Activated CD8-positive, alpha-beta memory T cell treated with anti-CD3 and anti-CD28 coated beads for 36 hours (primary cell): Measurements from ENCODE around the gene CYBRD1. TPM values are rescaled to one million over a fixed set of nuclear protein-coding genes. Genes with fewer than 3 reads are reported as not detected.
"Not testable (repeated sequence)": the region's sequence is repeated elsewhere in the genome, so short reads cannot be mapped to it uniquely, and the experiment has no call there.

Source experiments
- CTCF ChIA-PET: fragments of 350-600 bp; sonication (Branson Sonifier 250); formaldehyde crosslinking; loops from one replicate; lab custom pipeline; 2021; ENCODE audit warnings: antibody characterized with exemption; lab: Charles Lee
- POLR2A ChIA-PET: fragments of 350-600 bp; sonication (Branson Sonifier 250); formaldehyde crosslinking; loops from one replicate; lab custom pipeline; 2021; ENCODE audit warnings: antibody characterized with exemption; lab: Charles Lee
- total RNA-seq, 2 experiments: library from RNA; stranded (reverse); gene quantifications; one replicate each; pipeline ENCODE4 v1.2.3, GENCODE V29; 2021

Gene CYBRD1, protein sequence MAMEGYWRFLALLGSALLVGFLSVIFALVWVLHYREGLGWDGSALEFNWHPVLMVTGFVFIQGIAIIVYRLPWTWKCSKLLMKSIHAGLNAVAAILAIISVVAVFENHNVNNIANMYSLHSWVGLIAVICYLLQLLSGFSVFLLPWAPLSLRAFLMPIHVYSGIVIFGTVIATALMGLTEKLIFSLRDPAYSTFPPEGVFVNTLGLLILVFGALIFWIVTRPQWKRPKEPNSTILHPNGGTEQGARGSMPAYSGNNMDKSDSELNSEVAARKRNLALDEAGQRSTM
- under 1 TPM; 0.90 to 0.97 TPM for total RNA-seq

DNA sequence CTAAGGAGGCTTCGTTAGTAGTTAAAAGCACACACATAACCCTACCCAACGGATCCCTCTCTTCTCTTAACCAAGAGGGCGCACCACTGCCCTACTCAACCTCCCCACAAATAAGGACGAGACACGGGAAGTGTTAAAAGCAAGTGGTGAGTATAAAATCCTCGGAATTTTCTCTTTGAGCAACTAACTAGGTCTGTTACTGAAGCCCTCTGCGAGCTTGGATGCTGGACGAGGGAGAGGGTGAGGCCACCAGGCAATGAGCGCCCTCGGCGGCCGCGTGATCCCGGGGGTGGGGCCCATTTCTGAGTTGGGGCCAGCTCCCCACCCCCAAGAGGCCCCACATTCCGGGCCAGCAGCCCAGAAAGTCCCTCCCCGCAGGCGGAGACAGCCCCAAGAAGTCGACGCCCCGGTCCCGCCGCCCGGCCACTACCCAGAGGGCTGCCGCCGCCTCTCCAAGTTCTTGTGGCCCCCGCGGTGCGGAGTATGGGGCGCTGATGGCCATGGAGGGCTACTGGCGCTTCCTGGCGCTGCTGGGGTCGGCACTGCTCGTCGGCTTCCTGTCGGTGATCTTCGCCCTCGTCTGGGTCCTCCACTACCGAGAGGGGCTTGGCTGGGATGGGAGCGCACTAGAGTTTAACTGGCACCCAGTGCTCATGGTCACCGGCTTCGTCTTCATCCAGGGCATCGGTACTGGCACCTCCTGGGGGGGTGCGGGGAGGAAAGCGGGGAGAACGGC lies at the start of gene CYBRD1:
TSS of gene CYBRD1 (plus strand) at position 423 of the 736 bp plus-strand sequence. CDS start at position 495, 72 bp downstream.
- CTCF ChIA-PET, result no interaction called here
- POLR2A ChIA-PET, result no interaction called here

DNA sequence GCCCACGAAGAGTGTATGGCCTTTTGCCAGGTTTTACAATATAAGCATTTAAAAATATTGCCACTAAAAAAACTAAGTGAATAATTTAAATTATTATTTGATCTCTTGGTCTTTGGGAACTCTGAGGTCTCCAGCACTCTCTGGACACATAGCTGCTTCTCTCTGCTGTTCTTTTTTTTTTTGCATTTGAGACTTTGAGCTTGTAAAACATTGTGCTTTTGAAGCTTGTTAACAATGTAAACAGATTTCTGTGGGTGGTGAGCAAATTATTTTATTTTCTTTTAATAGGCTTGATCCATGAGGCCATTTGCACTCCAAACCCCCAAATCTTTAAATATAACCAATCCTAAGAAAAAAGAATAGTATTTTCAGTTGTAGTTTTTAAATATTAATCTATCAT lies 46.3 kb upstream of the CYBRD1 start:
- ChIA-PET CTCF (no interaction called here), POLR2A (no interaction called here)

DNA sequence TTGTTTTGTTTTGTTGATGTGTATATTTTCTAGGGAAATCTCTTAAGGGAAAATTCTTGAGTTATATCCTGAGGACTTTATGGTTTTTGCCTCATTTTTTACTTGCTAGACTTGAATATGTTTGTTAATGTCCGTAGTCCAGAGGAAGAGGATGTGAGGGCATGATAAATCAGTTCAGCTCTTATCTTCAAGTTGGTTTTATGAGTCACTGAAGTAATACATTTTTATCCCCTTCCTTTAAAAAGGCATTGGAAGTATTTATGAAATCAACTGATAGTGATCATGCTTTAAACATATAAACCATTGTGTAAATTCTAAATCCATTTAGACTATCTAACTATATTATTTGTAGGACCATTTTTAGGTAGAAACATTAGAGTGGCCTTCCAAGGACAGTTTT lies 43.9 kb upstream of the CYBRD1 start:
- POLR2A ChIA-PET, result no interaction called here
- CTCF ChIA-PET, result no interaction called here

DNA sequence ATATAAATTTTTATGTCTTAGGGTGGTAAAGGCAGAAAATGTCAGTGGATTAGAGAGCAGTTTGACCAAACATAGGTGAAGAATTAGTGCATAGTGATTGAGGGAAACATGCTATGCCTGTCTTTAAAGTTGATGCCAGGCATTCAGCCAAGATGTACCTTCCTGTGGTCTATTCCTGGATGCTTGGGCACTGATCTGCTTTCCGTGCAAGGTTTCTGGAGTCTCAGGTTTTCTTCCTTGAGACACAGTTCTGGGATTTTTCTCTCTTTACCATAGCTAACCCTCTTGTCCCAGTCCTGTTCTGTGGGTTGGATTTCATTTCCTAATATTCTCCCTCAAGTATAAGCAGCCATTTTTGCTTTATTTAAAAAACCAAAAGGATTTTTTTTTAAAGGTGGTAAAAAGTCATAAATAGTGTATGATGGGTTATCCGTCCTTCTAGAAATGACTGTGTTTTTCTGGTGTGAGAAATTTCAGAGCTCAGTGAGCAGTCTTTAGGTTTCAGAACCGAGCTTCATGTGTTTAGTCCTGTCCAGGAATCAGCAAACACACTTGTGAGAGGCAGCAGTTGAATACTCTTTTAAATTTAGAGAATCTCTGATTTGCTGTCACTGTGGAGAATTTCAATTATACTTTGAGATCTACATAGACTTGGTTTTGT lies 43.0 kb upstream of the CYBRD1 start:
- POLR2A ChIA-PET, result no interaction called here
- CTCF ChIA-PET, result no interaction called here

DNA sequence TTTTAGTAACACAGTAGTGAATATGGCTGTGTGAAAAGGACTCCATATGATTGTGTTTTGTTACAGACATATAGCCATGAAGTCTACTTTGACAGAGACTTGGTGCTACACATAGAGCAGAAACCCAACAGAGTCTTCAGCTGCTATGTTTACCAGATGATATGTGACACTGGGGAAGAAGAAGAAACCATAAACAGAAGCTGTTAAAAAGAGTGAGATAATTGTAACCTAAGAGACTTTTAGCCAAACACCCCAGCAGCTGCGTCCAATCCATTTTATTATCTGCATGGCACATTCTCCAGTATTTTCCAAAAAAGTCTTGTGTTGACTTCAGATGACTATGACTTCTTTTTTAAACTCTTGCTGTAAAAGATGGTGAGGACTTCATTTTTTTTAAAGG lies 41.4 kb upstream of the CYBRD1 start:
- ChIA-PET POLR2A (no interaction called here), CTCF (no interaction called here)

DNA sequence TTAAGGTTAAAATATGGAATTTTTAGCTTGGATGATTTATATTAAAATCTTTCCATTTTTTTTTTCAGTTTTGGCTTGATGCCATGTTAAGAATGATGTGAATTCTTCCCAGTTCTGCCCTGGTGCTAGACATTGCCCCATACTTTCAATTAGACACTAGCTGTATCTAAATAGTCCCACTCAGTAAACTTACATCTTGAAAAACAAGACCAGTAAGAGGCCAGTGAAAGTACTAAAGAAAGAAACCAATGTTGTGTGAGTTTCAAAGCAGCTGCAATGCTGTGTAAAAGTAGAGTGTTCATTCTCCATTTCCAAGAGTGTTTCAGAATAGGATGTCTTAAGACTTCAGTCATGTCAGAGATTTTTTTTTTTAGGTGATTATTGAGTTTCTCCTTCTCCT lies 40.0 kb upstream of the CYBRD1 start:
- POLR2A ChIA-PET, result no interaction called here
- CTCF ChIA-PET, result no interaction called here

DNA sequence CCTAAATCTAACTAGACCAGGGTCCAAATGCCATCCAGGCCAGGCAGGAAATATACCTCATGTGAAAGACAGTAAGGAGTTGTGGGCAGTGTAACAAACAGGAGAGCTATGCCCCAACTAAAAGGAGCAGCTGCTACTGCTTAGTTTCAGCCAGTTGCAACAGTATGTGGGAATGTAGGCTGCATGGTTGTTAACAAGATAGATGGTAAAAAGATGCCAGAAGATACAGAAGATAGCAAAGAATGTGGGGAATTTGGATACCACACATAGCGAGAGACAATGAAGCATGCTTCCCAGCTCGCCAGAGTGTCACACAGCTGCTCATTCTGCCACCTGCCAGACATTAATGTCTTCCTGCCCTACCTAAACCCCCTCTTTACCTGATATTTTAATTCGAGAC lies 39.4 kb upstream of the CYBRD1 start:
- POLR2A ChIA-PET, result no interaction called here
- CTCF ChIA-PET, result no interaction called here

DNA sequence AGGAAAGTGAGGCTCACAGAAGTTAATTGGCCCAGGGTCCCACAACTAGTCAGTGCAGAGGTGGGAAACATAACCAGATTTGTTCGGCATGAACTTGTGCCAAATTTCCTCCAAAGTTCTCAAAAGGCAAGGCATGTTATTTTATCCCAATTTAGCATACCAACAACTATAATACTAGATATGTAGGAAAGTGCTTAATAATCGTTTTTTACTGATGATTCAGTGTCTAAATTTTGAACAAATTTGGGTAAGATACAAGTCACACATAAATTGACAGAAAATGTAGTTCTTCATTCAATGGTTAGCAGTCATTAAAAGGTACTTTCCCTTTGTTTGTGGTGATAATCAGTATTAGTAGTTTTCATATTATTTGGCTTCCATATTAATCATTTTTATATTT lies 38.5 kb upstream of the CYBRD1 start:
- CTCF ChIA-PET, result no interaction called here
- POLR2A ChIA-PET, result no interaction called here

DNA sequence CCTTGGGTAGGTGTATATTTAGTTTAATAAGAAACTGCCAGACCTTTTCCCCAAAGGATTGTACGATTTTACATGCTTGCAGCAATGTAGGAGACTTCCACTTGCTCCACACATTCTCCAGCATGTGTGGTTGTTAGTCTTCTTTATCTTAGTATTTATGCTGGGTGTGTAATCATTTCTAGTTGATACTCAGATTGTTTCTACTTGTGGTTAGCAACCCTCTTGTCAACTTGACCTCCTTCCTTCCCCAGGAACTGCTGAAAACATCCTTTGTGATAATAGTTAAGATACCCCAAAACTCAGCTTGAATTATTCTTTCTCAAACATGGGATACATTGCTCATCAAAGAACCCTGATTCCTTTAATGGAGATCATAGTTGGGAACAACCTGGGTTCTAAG lies 37.2 kb upstream of the CYBRD1 start:
- ChIA-PET POLR2A (no interaction called here), CTCF (no interaction called here)

DNA sequence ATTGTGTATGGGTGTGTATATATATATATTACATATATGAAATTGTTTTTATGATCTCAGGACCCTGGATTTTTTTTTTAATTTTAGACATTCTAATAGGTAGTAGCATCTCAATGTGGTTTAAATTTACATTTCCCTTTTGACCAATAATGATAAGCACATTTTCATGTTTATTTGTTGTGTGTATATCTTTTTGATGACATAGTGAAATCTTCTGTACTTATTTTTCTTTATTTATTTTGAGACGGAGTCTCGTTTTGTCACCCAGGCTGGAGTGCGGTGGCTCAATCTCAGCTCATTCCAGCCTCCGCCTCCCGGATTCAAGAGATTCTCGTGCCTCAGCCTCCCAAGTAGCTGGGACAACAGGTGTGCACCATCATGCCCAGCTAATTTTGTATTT lies 35.1 kb upstream of the CYBRD1 start:
- POLR2A ChIA-PET, result no interaction called here
- CTCF ChIA-PET, result no interaction called here

DNA sequence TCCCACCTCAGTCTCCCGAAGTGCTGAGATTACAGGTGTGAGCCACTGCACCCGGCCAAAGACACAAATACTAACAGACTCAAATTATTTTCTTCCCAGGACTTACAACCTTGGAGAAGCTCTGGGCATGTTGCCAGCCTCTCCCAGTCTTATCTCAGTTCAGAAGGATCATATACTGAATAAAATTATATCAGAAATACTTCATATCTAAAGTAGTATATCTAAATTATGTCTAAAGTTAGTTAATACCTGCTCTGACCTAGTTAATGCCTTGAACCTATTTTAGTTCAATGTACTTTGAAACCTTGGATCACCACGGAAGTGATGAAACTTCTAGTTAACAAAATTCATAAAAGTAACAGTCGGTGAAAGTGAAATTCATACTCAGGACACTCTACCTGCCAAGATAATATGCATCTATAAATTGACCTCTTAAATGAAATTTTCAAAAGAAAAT lies 34.4 kb upstream of the CYBRD1 start:
- ChIA-PET POLR2A (no interaction called here), CTCF (no interaction called here)

DNA sequence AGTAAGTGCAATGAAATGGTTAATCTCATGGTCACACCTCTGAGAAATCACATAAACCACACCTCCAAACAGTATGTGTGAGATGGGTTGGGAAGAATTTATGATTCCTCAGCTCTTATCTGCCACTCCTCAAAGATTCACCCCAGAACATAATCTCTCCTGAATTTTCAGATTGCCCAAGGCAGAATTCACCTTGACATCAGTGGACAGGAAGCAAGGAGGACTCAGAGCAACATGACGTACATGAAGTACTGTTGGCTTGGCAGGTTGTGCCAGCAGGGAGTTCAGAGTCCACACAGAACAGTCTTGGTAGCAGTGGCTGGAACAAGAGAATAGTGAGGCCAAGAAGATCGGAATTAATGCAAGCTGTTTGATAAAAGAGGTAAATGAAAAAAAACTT lies 31.7 kb upstream of the CYBRD1 start:
- POLR2A ChIA-PET, result no interaction called here
- CTCF ChIA-PET, result interaction anchor here (0.6 kb wide), 1 partner anchor 591 kb away, joined by 3 read pairs; no protein-coding TSS in a partner anchor

DNA sequence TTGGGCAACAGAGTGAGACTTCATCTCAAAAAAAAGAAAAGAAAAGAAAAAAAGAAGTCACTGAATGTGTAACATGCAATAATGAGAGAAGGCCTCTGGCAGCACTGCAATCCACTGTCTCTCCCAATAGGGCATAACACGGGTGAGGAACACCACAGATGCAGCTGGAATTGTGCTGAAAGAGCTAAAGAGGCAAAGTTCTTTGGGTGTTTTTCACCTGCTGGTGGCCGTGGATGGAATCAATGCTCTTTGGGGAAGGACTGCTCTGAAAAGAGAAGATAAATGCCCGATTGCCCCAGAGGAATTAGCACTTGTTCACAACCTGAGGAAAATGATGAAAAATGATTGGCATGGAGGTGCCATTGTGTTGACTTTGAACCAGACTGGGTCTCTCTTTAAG lies 31.0 kb upstream of the CYBRD1 start:
- CTCF ChIA-PET, result no interaction called here
- POLR2A ChIA-PET, result no interaction called here

DNA sequence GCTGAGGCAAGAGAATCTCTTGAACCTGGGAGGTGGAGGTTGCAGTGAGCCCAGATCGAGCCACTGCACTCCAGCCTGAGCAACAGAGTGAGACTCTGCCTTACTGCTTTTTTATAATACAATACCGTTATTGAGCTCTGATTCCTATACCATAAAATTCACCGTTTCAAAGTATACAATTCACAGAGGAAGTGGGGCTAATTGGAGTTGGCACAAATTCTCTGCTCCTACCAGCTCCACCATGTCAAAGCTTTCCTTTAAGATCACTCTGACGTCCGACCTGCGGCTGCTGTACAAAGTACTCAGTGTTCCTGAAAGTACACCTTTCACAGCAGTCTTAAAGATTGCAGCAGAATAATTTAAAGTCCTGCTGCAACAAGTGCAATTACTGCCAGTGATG lies 29.6 kb upstream of the CYBRD1 start:
- ChIA-PET POLR2A (no interaction called here), CTCF (no interaction called here)

DNA sequence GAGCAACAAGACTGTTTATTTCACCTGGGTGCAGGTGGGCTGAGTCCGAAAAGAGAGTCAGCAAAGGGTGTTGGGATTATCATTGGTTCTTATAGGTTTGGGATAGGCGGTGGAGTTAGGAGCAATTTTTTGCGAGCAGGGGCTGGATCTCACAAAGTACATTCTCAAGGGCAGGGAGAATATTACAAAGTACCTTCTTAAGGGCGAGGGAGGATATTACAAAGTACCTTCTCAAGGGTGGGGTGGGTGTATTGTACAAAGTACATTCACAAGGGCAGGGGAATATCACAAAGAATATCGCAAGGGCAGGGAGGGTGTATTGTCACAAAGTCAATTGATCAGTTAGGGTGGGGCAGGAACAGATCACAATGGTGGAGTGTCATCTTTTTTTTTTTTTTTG lies 24.6 kb upstream of the CYBRD1 start:
- POLR2A ChIA-PET, CTCF ChIA-PET: not testable (repeated sequence)

DNA sequence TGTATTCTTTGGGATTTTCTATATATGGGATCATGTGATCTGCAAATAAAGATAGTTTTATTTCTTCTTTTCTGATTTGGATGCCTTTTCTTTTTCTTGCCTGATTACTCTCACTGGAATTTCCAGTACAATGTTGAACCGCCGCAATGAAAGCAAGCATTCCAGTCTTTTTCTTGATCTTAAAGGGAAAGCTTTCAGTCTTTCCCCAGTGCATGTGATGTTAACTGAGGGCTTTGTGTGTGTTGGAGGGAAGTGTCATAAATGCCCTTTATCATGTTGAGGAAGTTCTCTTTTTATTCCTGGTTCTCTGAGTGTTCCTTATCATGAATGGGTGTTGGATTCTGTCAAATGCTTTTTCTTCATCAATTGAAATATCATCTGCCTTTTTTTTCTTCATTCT lies 16.9 kb upstream of the CYBRD1 start:
- ChIA-PET CTCF (interaction anchor here (0.9 kb wide), 1 partner anchor 532 kb away, joined by 3 read pairs; no protein-coding TSS in a partner anchor), POLR2A (no interaction called here)

DNA sequence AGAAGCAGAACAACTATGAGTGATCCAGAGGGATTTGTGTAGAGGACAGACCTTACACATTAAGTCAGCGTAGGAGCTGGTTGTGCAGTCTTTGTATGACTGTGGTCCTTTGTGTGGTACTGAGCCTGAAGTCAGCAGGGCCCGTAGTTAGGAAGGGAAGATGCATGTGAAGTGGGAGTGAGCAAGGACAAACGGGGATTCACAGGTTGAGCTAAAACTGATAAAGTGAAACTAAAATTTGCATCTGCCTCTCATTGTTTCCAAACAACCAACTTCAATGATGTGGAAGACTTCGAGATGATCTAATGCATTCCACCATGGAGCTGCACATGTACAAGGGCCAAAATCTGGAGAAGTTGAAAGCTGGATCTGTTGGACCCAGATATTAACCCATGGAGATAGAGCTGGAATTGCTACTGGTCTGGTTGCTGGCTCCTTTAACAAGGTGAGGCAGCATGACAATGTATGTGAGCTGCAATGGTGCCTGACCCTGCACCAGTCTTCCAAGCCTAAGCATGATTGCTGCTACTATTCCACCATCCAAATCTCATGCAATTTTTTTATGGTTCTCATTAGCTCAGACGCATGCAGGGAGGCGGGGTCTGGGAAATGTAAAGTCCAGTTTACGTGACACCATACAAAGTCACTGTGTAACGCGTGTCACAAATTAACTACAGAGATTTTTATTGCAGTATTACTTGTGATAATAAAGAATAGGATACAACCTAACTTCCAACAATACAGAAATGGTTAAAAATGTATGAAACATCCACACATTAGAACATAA lies 12.1 kb upstream of the CYBRD1 start:
- CTCF ChIA-PET, result no interaction called here
- POLR2A ChIA-PET, result no interaction called here

DNA sequence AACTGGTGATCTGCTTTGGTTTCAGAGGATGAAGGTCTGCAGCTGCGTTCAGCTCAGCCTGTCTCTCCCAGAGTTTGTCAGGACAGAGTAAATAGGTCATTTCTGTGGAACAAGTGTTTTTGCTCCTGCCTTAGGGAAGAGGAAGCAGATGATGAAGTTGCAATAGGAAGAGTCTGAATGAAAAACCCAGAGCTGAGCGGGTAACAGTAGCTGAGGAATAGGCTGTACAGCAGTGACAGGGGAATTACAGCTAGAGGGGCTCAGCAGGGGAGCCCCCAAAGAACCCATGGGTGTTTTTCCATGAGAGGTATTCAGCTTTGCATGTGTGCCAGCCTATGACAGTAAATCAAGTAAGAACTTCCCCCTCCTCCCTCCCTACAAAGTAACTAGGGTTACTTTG lies 10.3 kb upstream of the CYBRD1 start:
- ChIA-PET CTCF (no interaction called here), POLR2A (no interaction called here)

DNA sequence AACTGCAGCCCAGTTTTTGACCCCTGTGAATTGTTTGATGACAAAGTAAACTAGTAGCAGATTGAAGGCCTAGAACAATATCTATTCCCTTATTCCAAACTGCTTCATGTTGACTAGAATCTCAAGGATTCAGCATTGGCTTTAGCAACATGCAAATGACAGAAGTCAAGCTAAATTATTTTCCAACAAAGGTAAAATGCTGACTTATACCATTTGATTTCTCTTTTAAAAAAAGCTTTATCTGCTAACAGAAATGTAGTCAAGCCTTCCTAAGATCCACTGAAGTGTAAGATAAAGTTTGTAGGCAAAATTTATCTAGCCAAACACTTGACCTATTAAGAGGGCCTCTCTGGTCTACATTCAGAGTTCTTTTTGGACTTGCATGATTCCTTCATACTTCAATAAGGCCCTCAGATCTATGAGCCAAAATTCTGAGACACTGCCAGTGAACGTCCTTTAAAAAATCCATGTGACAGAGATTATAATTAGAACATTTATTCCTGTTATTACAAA lies 9.5 kb upstream of the CYBRD1 start:
- POLR2A ChIA-PET, result no interaction called here
- CTCF ChIA-PET, result interaction anchor here (0.7 kb wide), 1 partner anchor 189 kb away, joined by 3 read pairs; no protein-coding TSS in a partner anchor
